HL-60 (cell line): Measurements from ENCODE around the gene LRRD1.
"Not testable (repeated sequence)": the region's sequence is repeated elsewhere in the genome, so short reads cannot be mapped to it uniquely, and the experiment has no call there.

ENCODE experiments used
- GABPA ChIP-seq: IDR thresholded peaks from 2 replicates; pipeline ENCODE4 v1.6.1; 2012; ENCODE audit warnings: low read depth
- POLR2AphosphoS5 ChIP-seq: IDR thresholded peaks from 2 replicates; pipeline ENCODE4 v1.6.1; 2012; ENCODE audit warnings: low read depth
- TF ChIP-seq, protein P1 (sequence below): IDR thresholded peaks from one replicate; pipeline ENCODE4 v1.5.1; 2011; ENCODE audit warnings: low read length, control low read depth, inconsistent platforms; ENCODE audit not compliant: insufficient read depth

DNA sequence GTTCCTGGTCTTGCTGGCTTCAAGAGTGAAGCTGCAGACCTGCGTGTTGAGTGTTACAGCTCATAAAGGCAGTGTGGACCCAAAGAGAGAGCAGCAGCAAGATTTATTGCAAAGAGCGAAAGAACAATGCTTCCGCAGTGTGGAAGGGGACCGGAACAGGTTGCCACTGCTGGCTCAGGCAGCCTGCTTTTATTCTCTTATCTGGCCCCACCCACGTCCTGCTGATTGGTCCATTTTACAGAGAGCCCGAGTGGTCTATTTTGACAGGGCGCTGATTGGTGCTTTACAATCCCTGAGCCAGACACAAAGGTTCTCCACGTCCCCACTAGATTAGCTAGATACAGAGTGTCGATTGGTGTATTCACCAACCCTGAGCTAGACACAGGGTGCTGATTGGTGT, 36.2 kb downstream of the LRRD1 start:
- TF ChIP-seq, protein P1, sequence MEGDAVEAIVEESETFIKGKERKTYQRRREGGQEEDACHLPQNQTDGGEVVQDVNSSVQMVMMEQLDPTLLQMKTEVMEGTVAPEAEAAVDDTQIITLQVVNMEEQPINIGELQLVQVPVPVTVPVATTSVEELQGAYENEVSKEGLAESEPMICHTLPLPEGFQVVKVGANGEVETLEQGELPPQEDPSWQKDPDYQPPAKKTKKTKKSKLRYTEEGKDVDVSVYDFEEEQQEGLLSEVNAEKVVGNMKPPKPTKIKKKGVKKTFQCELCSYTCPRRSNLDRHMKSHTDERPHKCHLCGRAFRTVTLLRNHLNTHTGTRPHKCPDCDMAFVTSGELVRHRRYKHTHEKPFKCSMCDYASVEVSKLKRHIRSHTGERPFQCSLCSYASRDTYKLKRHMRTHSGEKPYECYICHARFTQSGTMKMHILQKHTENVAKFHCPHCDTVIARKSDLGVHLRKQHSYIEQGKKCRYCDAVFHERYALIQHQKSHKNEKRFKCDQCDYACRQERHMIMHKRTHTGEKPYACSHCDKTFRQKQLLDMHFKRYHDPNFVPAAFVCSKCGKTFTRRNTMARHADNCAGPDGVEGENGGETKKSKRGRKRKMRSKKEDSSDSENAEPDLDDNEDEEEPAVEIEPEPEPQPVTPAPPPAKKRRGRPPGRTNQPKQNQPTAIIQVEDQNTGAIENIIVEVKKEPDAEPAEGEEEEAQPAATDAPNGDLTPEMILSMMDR, result not testable (repeated sequence)
- TF ChIP-seq GABPA, POLR2AphosphoS5: not testable (repeated sequence)
